ENCODE data around the gene CHN1.

- TF ChIP-seq POLR2A (IDR thresholded peaks at IDR 0.05; ENCODE audit: low read depth, low read length) (no peak), TAF1 (IDR thresholded peaks at IDR 0.05; ENCODE audit: low read depth, low read length) (no peak), POLR2AphosphoS5 (IDR thresholded peaks at IDR 0.05; ENCODE audit: low read depth, low read length) (no peak), POU2F2 (IDR thresholded peaks at IDR 0.05; ENCODE audit: low read depth, low read length) (no peak)
Measured at GRCh38 chr2:174972924-174973323, 32.3 kb downstream of the CHN1 start.

Data from GM12891 (cell line).